K562 (cell line): ENCODE measurements around the gene CD164L2. TPM values are rescaled to one million over a fixed set of nuclear protein-coding genes. Genes with fewer than 3 reads are reported as not detected.

Experiments used
- ATAC-seq: fragments of 200-7000 bp; cut with Tn5 transposase; 3 replicates; pipeline ENCODE4 v1.9.1; 2020; ENCODE audit warnings: moderate library complexity
- BruUV-seq: library from RNA; stranded (reverse); fragments of 400-500 nt; replicated peaks from 2 replicates; lab custom pipeline; 2021; lab: Mats Ljungman, UMichigan
- CTCF ChIA-PET: fragments of 300-600 bp; formaldehyde crosslinking; extraction: SDS; loops from one replicate; lab custom pipeline; 2021; ENCODE audit warnings: low intra/inter-chr PET ratio; lab: Yijun Ruan, JAX
- POLR2A ChIA-PET: fragments of 300-600, 350-650 bp; sonication (Branson Sonifier 250); formaldehyde crosslinking; extraction: SDS; loops from one replicate; lab custom pipeline; 2021; ENCODE audit warnings: antibody characterized with exemption, inconsistent platforms; lab: Yijun Ruan, JAX
- DNase-seq, 4 experiments: peaks; one replicate each; pipeline versions ENCODE4 v3.0.0 to v3.0.0-alpha.2; 2011 to 2018; ENCODE audit warnings: low spot score in 3 of 4, mixed read lengths in 3 of 4; ENCODE audit errors: extremely low read depth in 1 of 4
- FAIRE-seq: peaks from 2 replicates; lab custom pipeline; 2011; peaks lifted over from hg19 to GRCh38; lab: Jason Lieb, UNC
- H2AFZ ChIP-seq: 2 replicates; pipeline ENCODE4 v1.6.0; 2011; ENCODE audit warnings: low read depth, low read length, control low read depth, inconsistent platforms
- H3K27ac ChIP-seq: fragments of 200-600 bp; 3 replicates; pipeline ENCODE4 v1.8.0; 2011; ENCODE audit warnings: low read depth, mild to moderate bottlenecking, control low read depth, inconsistent platforms, low read length, moderate library complexity, mixed read lengths; ENCODE audit errors: extremely low read depth
- H3K27me3 ChIP-seq, 2 experiments: fragments of 300-600 bp in 1 of 2; 2 replicates in 1 of 2; 3 replicates in 1 of 2; pipeline versions ENCODE4 v1.6.0 to v1.8.0; 2011; ENCODE audit warnings: inconsistent platforms in 2 of 2, low read length in 2 of 2, mild to moderate bottlenecking in 1 of 2, mixed read lengths in 1 of 2, moderate library complexity in 1 of 2; ENCODE audit not compliant: control insufficient read depth in 2 of 2, insufficient read depth in 2 of 2
- H3K36me3 ChIP-seq: fragments of 300-600 bp; 3 replicates; pipeline ENCODE4 v1.8.0; 2011; ENCODE audit warnings: mild to moderate bottlenecking, low read length, inconsistent platforms; ENCODE audit not compliant: control insufficient read depth, insufficient read depth
- H3K4me1 ChIP-seq, 2 experiments: fragments of 200-600 bp in 1 of 2; replicated peaks in 1 of 2; 2 replicates in 1 of 2; 3 replicates in 1 of 2; pipeline versions ENCODE4 v1.5.1 to v1.8.0; 2011; ENCODE audit warnings: inconsistent platforms in 2 of 2, low read length in 2 of 2, mild to moderate bottlenecking in 1 of 2, mixed read lengths in 1 of 2, moderate library complexity in 1 of 2; ENCODE audit not compliant: control insufficient read depth in 2 of 2, insufficient read depth in 2 of 2
- H3K4me2 ChIP-seq: 2 replicates; pipeline ENCODE4 v1.6.1; 2011; ENCODE audit warnings: low read length, control low read depth, inconsistent platforms, mixed read lengths; ENCODE audit not compliant: insufficient read depth
- H3K4me3 ChIP-seq: fragments of 200-600 bp; sonication (generic), shearing (Covaris generic); 2 replicates; pipeline ENCODE4 v1.5.1; 2016; ENCODE audit warnings: control low read depth, inconsistent platforms
- H3K79me2 ChIP-seq: fragments of 200-600 bp; 3 replicates; pipeline ENCODE4 v1.8.0; 2011; ENCODE audit warnings: low read length, inconsistent platforms; ENCODE audit not compliant: control insufficient read depth, insufficient read depth
- H3K9ac ChIP-seq, 2 experiments: 2 replicates each; pipeline versions ENCODE4 v1.6.0 to v1.6.1; 2011; ENCODE audit warnings: low read depth in 2 of 2, low read length in 2 of 2, control low read depth in 1 of 2, inconsistent platforms in 1 of 2, mild to moderate bottlenecking in 1 of 2, mixed read lengths in 1 of 2; ENCODE audit not compliant: insufficient read depth in 1 of 2
- H3K9me1 ChIP-seq: one replicate; pipeline ENCODE4 v1.6.0; 2011; ENCODE audit warnings: inconsistent platforms, mild to moderate bottlenecking, low read length, moderate library complexity; ENCODE audit not compliant: control insufficient read depth, insufficient read depth
- H3K9me3 ChIP-seq: replicated peaks from 2 replicates; pipeline ENCODE4 v1.5.1; 2011; ENCODE audit warnings: low read depth, low read length, inconsistent platforms; ENCODE audit not compliant: control insufficient read depth, insufficient read depth
- H4K20me1 ChIP-seq: replicated peaks from 2 replicates; pipeline ENCODE4 v1.6.1; 2011; ENCODE audit warnings: low read length, inconsistent platforms, mixed read lengths; ENCODE audit not compliant: control insufficient read depth, insufficient read depth
- ATF1 ChIP-seq, 2 experiments: fragments of 450-650 bp in 1 of 2; IDR thresholded peaks; 2 replicates each; pipeline ENCODE4 v1.6.1; 2016; ENCODE audit warnings: missing compliant biosample characterization in 1 of 2, missing genetic modification characterization in 1 of 2
- FOXA1 ChIP-seq: fragments of 450-650 bp; IDR thresholded peaks from 2 replicates; pipeline ENCODE4 v1.6.1; 2016; ENCODE audit warnings: mild to moderate bottlenecking, borderline replicate concordance
- KAT7 ChIP-seq: sonication (generic); formaldehyde crosslinking; IDR thresholded peaks from 2 replicates; pipeline ENCODE4 v1.8.0; 2022; ENCODE audit warnings: missing genetic modification reagents, mild to moderate bottlenecking, borderline replicate concordance
- PURB ChIP-seq: sonication (generic); formaldehyde crosslinking; IDR thresholded peaks from 2 replicates; pipeline ENCODE4 v1.9.0; 2021; ENCODE audit warnings: low read depth, mild to moderate bottlenecking, missing genetic modification reagents
- ZBTB11 ChIP-seq, 3 experiments: fragments of 200-800 bp in 1 of 3; fragments of 250-450 bp in 1 of 3; fragments of 450-650 bp in 1 of 3; sonication (Bioruptor Pico) in 1 of 3; sonication (Bioruptor generic) in 1 of 3; formaldehyde crosslinking in 1 of 3; IDR thresholded peaks; 2 replicates each; pipeline versions ENCODE4 v1.6.1 to v1.8.0; 2016 to 2022; ENCODE audit warnings: mild to moderate bottlenecking in 2 of 3, missing genetic modification characterization in 2 of 3, missing compliant biosample characterization in 1 of 3, moderate library complexity in 1 of 3
- ZNF77 ChIP-seq: fragments of 250-450 bp; sonication (Bioruptor Pico); IDR thresholded peaks from 2 replicates; pipeline ENCODE4 v1.5.0; 2020
- WGBS: fragments of 100-300 bp; shearing (Covaris generic); methylation state at CpG from one replicate; pipeline ENCODE4 v1.1.6; 2016; ENCODE audit warnings: low coverage, mixed read lengths; ENCODE audit not compliant: insufficient coverage; ENCODE audit errors: missing lambda C conversion rate; 5-methylcytosine and 5-hydroxymethylcytosine counted together
- in situ Hi-C: fragments of 300-500 bp; cut with MboI; formaldehyde crosslinking; loops from 4 replicates; pipeline ENCODE4 v1.15.0; 2018; ENCODE audit warnings: inconsistent platforms, mixed read lengths
- intact Hi-C: fragments of 100-400 bp; cut with micrococcal nuclease; formaldehyde crosslinking; loops from 2 replicates; pipeline ENCODE4 v1.14.2; 2022
- polyA plus RNA-seq, 8 experiments: library from polyadenylated mRNA; depleted of rRNA in 4 of 8; stranded (reverse) in 5 of 8; unstranded in 3 of 8; fragments of >200 nt; fragmentation: Nextera tagmentation in 2 of 8; fragmentation: Illumina TruSeq in 1 of 8; extraction: Ambion mirVana in 2 of 8; extraction: Trizol in 1 of 8; gene quantifications; 2 replicates each; pipeline versions ENCODE4 v1.2.1 to v1.2.3, GENCODE V29; 2011 to 2014; ENCODE audit warnings: inconsistent platforms in 1 of 8, missing spikeins in 1 of 8
- total RNA-seq, 7 experiments: library from RNA; depleted of rRNA in 6 of 7; stranded (reverse); fragments of >200 nt in 6 of 7; fragmentation: Illumina TruSeq in 2 of 7; extraction: Trizol in 2 of 7; gene quantifications; 2 replicates each; pipeline versions ENCODE4 v1.2.1 to v1.2.3, GENCODE V29; 2011 to 2021; ENCODE audit warnings: low replicate concordance in 1 of 7
- TF ChIP-seq, protein P1 (sequence below): fragments of 450-650 bp; IDR thresholded peaks from 2 replicates; pipeline ENCODE4 v1.6.1; 2016; ENCODE audit warnings: mild to moderate bottlenecking
- TF ChIP-seq, protein P2 (sequence below), 2 experiments: fragments of 250-450 bp in 1 of 2; fragments of 450-650 bp in 1 of 2; sonication (Bioruptor Pico) in 1 of 2; IDR thresholded peaks; 2 replicates each; pipeline versions ENCODE4 v1.6.1 to v1.8.0; 2016 to 2021; ENCODE audit warnings: mild to moderate bottlenecking in 2 of 2, moderate library complexity in 2 of 2, missing compliant biosample characterization in 1 of 2, missing genetic modification characterization in 1 of 2
- TF ChIP-seq, protein P3 (sequence below): sonication (generic); formaldehyde crosslinking; IDR thresholded peaks from 2 replicates; pipeline ENCODE4 v1.9.0; 2022; ENCODE audit warnings: mild to moderate bottlenecking, missing genetic modification reagents
- TF ChIP-seq, protein P4 (sequence below): conservative IDR thresholded peaks from 2 replicates; pipeline ENCODE4 v1.6.1; 2011; ENCODE audit warnings: low read depth, mild to moderate bottlenecking, low read length; ENCODE audit not compliant: control insufficient read depth

The CD164L2 gene
- total and polyA plus RNA-seq, 9 of the 15 experiments (the other 6 are each of a cell fraction or from before 2014, with no cell fraction given), result 0.08 to 0.92 (median 0.38) TPM; not detected in 1

GRCh38 chr1:27377760-27378495, 5.2 kb downstream of the CD164L2 start:
- H3K27ac ChIP-seq, result no peak overlapping the region
- in situ Hi-C loops (no loop called here), intact Hi-C loops (no loop called here)
- peaks cover 4 to 37% of the 10 kb centered on the region in 2 experiments; a peak in 4 of 5 replicates for H3K4me1 ChIP-seq
- no peak overlapping the region for H3K4me3 ChIP-seq
- 68% methylated on average over 12 of the region's 12 CpGs for WGBS
- peak overlapping the region in 1 of 2 experiments; percentile 85; a peak in 2 of 4 replicates for H3K9ac ChIP-seq
- no peaks in the 10 kb centered on the region for H3K27me3 ChIP-seq
- no peak overlapping the region for H3K4me2 ChIP-seq
- BruUV-seq, result no TSS peak
- H3K9me3 ChIP-seq, result no peaks in the 10 kb centered on the region
- POLR2A ChIA-PET, result interaction anchor here (0.5 to 1.1 kb wide), 3 partner anchors 10 to 928 kb away, joined by 3 to 6 read pairs (median 3); no protein-coding TSS in a partner anchor
- H3K79me2 ChIP-seq, result no peaks in the 10 kb centered on the region
- no peaks in the 10 kb centered on the region for H3K36me3 ChIP-seq
- peak overlapping the region; percentile 20 for H2AFZ ChIP-seq
- DNase-seq (peak; percentile 57 to 82 (median 70)), FAIRE-seq (peak; percentile 74), ATAC-seq (peak; percentile 50)
- H4K20me1 ChIP-seq, result no peaks in the 10 kb centered on the region; the same call in 1 of the 2 replicates
- no peaks in the 10 kb centered on the region for H3K9me1 ChIP-seq
- CTCF ChIA-PET, result interaction anchor here (0.7 kb wide), 1 partner anchor 78 kb away, joined by 3 read pairs; no protein-coding TSS in a partner anchor
- TF ChIP-seq, protein P1, sequence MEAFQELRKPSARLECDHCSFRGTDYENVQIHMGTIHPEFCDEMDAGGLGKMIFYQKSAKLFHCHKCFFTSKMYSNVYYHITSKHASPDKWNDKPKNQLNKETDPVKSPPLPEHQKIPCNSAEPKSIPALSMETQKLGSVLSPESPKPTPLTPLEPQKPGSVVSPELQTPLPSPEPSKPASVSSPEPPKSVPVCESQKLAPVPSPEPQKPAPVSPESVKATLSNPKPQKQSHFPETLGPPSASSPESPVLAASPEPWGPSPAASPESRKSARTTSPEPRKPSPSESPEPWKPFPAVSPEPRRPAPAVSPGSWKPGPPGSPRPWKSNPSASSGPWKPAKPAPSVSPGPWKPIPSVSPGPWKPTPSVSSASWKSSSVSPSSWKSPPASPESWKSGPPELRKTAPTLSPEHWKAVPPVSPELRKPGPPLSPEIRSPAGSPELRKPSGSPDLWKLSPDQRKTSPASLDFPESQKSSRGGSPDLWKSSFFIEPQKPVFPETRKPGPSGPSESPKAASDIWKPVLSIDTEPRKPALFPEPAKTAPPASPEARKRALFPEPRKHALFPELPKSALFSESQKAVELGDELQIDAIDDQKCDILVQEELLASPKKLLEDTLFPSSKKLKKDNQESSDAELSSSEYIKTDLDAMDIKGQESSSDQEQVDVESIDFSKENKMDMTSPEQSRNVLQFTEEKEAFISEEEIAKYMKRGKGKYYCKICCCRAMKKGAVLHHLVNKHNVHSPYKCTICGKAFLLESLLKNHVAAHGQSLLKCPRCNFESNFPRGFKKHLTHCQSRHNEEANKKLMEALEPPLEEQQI, result no peak
- TF ChIP-seq ATF1 (CRISPR knock-in tag; IDR thresholded peaks at IDR 0.05) (no peak), ATF1 (tag; IDR thresholded peaks at IDR 0.05) (no peak), ZBTB11 (CRISPR knock-in tag; IDR thresholded peaks at IDR 0.05) (peak in 1 of 3 experiments; percentile 66; a peak in 2 of 6 replicates), KAT7 (CRISPR knock-in tag) (no peak), ZNF77 (CRISPR knock-in tag) (no peak), PURB (no peak), FOXA1 (no peak)
- TF ChIP-seq, protein P2, sequence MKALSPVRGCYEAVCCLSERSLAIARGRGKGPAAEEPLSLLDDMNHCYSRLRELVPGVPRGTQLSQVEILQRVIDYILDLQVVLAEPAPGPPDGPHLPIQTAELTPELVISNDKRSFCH (CRISPR knock-in tag; IDR thresholded peaks at IDR 0.05), result no peak
- TF ChIP-seq, protein P2 (tag; IDR thresholded peaks at IDR 0.05), result no peak
- TF ChIP-seq, protein P3, sequence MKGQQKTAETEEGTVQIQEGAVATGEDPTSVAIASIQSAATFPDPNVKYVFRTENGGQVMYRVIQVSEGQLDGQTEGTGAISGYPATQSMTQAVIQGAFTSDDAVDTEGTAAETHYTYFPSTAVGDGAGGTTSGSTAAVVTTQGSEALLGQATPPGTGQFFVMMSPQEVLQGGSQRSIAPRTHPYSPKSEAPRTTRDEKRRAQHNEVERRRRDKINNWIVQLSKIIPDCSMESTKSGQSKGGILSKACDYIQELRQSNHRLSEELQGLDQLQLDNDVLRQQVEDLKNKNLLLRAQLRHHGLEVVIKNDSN, result no peak
- TF ChIP-seq, protein P4, sequence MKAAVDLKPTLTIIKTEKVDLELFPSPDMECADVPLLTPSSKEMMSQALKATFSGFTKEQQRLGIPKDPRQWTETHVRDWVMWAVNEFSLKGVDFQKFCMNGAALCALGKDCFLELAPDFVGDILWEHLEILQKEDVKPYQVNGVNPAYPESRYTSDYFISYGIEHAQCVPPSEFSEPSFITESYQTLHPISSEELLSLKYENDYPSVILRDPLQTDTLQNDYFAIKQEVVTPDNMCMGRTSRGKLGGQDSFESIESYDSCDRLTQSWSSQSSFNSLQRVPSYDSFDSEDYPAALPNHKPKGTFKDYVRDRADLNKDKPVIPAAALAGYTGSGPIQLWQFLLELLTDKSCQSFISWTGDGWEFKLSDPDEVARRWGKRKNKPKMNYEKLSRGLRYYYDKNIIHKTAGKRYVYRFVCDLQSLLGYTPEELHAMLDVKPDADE, result no peak
